Left renal pelvis (tissue), 4 donors: Measurements from ENCODE around the gene IFIT1. TPM values are rescaled to one million over a fixed set of nuclear protein-coding genes. Genes with fewer than 3 reads are reported as not detected.
"Not testable (repeated sequence)": the region's sequence is repeated elsewhere in the genome, so short reads cannot be mapped to it uniquely, and the experiment has no call there.

Experiments
- DNase-seq, 4 donors: peaks; one replicate each; pipeline ENCODE4 v3.0.0-alpha.2; 2013; ENCODE audit warnings: low read depth in 4 of 4, low spot score in 3 of 4
- polyA plus RNA-seq, 4 donors: library from polyadenylated mRNA; unstranded; fragments of 120-200 nt; gene quantifications; one replicate each; pipeline ENCODE4 v1.2.1, GENCODE V29; 2013; ENCODE audit not compliant: insufficient read length in 4 of 4

Gene IFIT1
- polyA plus RNA-seq, 4 donors = 16.0 to 26.6 (median 19.8) TPM

DNA sequence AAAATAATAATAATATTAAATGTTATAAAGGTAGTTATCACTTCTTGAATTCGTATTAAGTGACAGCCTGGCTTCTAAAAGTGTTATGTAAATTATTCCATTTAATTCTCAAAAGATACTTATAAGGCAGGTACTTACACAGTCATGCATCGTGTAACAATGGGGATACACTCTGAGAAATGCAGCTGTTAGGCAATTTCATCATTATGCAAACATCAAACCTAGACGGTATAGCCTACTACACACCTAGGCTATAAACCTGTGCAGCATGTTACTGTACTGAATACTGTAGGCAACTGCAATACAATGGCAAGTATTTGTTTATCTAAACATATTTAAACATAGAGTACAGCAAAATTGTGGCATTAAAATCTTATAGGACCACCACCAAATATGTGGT is 1.5 kb downstream of the IFIT1 start:
- no peak for DNase-seq

DNA sequence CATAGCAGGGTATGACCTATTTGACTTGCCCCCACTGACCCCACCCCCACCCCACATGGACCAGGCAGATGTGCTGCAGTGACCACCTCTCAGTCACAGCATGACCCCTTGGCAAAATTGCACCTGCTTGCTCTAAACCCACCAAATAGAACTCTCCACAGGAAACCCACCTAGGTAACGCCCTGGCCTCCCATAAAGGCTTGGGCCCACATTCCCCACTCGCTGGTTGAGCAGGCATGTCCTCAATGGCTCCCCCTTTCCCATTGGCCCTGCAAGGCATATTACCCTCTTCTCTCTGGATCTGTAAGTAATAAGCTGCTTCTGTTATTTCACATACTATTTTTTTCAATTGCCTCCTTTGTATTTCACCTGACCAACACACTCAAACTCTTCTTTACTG is 2.7 kb downstream of the IFIT1 start:
- no peak for DNase-seq

DNA sequence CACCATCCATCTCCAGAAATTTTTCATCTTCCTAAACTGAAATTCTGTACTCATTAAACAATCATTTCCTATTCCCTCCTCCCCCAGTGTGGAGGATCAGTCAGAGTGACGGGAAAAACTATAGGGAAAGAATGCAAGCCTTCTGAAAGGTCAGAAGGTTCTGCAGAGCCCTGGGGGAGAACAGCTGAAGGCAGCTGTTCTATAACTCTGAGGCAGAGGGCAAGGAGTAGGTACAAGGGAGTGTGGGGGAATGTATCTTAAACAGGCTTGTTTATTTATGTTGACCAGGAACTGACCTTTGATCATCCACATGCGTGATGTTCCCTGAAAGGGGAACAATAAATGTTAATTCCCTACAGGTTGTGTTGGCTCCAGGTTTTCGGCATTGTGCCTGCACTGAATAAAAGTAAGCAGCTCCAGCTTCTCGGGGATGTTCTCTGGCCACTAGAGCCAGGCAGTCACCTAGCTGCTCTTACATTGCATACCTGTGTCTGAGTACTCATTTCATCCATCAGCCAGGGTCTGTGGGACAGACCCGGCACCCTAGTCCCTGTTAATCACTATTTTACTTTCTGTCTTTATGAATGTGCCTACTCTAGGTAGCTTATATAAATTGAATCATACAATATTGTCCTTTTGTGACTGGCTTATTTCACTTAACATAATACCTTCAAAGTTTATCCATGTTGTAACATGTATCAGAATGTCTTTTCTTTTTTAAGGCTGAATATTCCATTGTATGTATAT is 5.8 kb downstream of the IFIT1 start:
- no peak for DNase-seq

DNA sequence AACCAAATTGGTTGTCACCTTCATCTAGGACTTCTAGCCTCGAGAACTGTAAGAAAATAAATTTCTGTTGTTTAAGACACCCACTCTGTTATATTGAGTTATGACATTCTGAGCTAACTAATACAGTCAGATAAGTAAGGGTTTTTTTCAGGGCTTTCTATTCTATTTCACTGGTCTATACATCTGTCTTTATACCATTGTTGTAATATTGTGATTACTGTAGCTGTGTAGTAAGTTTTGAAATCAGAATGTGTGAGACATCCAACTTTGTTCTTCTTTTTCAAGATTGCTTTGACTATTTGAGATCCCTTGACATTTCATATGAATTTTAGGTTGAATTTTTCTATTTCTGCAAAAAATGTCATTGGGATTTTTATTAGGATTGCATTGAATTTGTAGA is 7.5 kb downstream of the IFIT1 start:
- no peak for DNase-seq

DNA sequence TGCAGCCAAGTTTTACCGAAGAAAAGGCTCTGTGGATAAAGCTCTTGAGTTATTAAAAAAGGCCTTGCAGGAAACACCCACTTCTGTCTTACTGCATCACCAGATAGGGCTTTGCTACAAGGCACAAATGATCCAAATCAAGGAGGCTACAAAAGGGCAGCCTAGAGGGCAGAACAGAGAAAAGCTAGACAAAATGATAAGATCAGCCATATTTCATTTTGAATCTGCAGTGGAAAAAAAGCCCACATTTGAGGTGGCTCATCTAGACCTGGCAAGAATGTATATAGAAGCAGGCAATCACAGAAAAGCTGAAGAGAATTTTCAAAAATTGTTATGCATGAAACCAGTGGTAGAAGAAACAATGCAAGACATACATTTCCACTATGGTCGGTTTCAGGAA is 10.6 kb downstream of the IFIT1 start:
- no peak for DNase-seq

DNA sequence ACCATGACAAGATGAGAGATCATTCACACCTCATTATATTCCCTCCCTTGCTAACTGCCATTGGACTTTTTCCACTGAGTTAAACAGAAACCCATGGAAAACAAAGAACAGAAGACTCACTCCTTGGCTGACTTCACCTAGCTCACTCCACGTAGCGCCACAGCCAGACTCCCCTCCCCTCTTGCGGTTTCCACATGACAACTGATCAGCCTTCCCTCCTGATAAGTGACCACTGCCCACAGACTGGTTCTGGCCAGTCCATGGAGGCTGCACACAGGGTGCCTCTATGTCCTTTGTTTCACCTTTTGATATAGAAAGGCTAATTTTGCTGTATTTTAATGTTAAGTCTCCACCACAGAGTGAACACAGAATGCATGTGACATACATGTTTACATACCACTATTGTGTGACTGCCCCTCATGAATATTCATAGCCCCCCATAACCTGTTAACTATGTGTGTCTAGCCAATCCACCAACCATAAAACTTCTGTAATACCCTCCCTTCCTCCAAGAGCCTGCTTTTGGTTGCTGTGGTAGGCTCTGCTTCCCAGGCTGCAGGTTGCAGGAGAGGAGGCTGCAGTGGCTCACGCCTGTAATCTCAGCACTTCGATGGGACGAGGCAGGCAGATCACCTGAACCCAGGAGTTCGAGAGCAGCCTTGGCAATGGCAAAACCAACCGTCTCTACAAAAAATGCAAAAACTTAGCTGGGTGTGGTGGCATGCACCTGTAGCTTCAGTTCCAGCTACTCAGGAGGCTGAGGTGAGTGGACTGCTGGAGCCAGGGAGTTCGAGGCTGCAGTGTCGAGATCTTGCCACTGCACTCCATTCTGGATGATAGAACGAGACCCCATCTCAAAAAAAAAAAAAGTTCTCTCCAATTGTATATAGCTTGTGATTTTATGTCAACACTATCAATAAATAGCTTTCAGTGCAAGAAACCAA is 12.0 kb downstream of the IFIT1 start:
- no peak for DNase-seq

DNA sequence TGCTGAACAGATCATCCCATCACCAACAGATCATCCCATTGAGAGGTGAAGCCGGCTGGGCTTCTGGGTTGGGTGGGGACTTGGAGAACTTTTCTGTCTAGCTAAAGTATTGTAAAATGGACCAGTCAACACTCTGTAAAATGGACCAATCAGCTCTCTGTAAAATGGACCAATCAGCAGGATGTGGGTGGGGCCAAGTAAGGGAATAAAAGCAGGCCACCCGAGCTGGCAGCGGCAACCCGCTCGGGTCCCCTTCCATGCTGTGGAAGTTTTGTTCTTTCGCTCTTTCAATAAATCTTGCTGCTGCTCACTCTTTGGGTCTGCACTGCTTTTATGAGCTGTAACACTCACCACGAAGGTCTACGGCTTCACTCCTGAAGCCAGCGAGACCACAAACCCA is 13.8 kb downstream of the IFIT1 start:
- DNase-seq = not testable (repeated sequence)

DNA sequence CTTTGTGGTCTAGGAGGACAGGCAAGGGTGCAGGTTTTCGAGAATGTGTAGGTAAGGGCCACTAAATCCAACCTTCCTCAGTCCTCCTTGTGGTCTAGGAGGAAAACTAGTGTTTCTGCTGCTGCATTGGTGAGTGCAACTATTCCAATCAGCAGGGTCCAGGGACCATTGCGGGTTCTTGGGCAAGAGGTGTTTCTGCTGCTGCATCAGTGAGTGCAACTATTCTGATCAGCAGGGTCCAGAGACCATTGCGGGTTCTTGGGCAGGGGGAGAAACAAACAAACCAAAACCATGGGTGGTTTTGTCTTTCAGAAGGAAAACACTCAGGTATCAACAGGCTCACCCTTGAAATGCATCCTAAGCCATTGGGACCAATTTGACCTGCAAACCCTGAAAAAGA is 15.4 kb downstream of the IFIT1 start:
- not testable (repeated sequence) for DNase-seq

DNA sequence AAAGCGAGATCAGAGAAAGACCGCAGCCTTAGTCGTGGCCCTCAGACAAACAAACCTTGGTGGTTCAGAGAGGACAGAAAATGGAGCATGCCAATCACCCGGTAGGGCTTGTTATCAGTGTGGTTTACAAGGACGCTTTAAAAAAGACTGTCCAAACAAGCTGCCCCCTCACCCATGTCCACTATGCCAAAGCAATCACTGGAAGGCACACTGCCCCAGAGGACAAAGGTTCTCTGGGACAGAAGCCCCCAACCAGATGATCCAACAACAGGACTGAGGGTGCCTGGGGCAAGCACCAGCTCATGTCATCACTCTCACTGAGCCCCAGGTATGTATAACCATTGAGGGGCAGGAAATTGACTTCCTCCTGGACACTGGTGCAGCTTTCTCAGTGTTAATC is 16.9 kb downstream of the IFIT1 start:
- not testable (repeated sequence) for DNase-seq

DNA sequence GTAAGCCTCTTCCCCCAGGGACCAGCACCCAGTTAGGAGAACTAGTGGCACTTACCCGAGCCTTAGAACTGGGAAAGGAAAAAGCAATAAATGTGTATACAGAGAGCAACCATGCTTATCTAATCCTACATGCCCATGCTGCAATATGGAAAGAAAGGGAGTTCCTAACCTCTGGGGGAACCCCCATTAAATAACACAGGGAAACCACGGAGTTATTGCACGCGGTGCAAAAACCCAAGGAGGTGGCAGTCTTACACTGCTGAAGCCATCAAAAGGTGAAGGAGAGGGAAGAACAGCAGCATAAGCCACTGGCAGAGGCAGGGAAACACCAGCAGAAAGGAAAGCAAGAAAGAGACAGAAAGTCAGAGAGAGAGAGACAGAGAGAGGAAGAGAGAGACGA is 18.1 kb downstream of the IFIT1 start:
- not testable (repeated sequence) for DNase-seq

DNA sequence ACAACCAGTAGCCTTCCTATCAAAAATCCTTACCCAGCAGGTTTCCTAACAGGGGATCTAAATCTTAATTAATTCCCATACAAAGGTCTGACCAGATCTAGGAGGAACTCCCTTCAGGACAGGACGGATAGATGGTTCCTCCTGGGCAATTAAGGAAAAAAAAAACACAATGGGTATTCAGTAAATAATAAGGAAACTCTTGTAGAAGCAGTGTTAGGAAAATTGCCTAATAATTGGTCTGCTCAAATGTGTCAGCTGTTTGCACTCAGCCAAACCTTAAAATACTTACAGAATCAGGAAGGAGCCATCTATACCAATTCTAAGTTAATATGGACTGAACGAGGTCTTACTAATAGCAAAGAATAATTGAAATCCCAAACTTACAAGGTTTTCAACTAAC is 18.7 kb downstream of the IFIT1 start:
- DNase-seq = not testable (repeated sequence)

DNA sequence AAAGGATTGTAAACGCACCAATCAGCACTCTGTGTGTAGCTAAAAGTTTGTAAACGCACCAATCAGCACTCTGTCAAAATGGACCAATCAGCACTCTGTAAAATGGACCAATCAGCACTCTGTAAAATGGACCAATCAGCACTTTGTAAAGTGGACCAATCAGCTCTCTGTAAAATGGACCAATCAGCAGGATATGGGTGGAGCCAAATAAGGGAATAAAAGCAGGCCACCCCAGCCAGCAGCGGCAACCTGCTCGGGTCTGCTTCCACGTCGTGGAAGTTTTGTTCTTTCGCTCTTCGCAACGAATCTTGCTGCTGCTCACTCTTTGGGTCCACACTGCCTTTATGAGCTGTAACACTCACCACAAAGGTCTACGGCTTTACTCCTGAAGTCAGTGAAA is 19.9 kb downstream of the IFIT1 start:
- not testable (repeated sequence) for DNase-seq

DNA sequence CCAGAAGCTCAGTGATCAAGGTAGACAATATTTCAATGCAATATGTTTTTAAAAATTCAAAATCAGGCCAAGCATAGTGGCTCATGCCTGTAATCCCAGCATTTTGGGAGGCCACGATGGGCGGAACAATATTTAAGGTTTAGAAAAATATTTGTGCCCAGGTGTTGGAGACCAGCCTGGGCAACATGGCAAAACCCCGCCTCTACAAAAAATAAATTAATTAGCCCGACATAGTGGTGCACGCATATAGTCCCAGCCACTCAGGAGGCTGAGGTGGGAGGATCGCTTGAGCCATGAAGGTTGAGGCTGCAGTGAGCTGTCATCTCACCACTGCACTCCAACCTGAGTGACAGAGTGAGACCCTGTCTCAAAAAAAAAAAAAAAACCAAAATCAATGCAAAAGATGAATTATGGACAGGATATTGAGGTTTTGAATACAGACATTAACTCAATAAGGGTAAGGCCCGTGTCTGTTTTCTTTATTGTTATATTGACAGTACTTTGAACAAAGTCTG is 21.0 kb downstream of the IFIT1 start:
- DNase-seq = no peak

DNA sequence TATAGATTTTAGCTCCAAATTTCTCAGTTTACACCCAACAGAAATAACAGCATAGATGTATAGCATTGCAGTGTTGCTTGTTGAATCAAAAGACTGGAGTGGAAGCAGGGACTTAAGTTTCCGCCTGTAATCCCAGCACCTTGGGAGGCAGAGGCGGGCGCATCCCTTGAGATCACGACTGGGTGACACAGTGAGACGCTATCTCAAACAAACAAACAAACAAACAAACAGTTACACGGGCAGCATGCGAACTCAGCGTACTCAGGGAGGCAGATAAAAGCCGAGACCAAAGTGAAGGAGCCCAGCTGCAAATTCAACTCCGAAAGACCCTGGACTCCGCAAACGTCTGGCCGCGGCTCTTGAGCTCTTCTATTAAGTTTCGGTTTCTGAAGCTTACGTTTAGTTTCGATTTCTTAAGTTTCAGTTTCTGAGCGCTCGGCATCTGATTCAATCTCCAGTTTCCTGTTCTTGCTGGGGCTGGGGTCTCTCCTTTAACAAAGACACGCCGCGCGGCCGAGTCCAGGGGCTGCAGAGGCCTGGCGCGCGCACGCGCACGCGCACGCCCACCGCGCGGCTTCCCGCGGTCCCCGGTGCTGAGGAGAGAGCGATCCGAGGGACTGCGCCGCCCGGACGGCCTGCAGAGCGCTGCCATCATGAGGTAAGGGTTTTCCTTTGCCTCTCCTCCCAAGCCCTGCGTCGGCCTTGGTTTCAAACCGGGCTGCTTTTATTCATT is 21.9 kb downstream of the IFIT1 start, which contains the start of gene IFIT5:
Gene IFIT5, plus strand, starts transcription at position 423 of the 733 bp plus-strand sequence. Its CDS starts 231 bp downstream, at position 654.
- DNase-seq = peak in 2 of 4 donors; percentile 75 to 78

DNA sequence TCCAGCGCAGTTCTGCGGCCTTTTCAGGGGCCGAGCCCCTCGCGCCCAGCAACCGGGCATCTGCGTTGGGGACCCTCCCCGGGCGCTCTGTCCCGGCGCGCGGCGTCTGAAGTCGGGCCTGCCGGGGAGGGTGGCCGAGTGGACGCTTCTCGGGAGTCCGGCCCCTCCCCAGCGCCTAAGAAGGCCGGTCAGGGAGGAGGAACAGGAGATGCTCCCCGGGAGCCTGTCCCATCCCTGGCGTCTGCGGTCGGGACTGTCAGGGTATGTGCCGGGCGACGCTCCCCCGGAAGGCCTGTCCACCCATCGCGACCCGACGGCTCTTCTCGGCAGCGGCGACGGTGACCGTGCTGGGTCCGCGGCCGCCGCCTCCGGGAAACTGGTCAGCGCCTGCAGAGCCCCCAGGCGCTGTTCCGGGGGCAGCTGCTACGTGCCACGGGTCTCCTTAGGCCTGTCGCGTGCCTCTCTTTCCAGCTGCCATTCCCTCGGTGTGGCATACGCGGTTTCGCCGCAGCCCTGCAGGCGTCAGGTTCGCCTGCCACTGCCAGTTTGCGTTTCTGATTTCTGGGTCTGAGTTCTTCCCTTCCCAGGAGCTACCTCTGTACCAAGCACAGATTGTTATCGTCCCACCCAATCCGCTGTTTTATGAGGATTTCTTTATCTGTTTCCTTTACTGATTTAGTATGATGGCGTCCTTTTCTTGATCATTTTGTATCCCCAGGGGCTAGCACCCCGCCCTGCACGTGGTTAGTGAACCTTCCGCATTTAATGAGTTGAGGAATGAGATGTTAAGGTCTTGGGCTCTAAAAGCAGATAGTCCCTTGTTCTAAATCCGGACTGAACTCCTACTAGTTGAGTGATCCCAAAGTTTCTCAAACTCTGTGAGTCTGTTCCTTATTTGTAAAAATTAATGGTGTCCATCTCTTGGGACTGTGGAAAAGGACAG is 22.7 kb downstream of the IFIT1 start:
- no peak for DNase-seq

DNA sequence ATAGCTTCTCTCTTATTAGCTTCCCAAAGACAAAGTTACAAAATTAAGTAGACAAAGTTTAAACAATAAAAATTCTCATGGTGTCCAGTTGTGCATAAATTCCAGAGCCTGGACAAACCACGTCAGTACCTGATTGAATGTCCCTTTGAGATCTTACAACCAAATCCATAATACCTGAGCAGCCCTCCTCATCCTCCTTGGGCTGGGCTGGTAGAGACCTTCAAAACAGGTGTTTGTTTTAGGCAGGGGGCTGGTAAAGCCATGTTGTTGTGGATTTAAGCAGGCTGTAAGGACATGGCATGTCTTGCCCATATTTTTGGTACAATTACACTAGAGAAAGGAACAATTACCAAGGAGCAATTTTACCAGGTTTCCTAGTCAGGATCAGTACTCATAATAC is 24.0 kb downstream of the IFIT1 start:
- DNase-seq = no peak

DNA sequence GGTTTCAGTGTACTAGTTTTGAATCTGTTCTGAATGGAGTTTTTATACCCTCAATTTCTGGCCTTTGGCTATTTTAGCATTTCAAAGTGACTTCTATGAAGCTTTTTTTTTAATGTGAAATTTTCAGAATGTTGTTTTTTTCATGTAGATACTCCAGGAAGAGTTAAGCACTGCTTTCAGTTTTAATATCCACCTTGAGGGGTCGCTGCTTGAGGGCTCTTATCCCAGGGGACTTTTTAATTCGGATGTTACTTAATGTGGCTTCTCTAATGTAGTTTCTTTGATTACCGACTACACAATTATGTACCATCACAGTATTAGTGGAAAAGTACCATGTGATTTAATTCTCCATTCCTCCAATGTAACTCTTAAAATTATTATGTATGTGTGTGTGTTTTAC is 27.1 kb downstream of the IFIT1 start:
- no peak for DNase-seq

DNA sequence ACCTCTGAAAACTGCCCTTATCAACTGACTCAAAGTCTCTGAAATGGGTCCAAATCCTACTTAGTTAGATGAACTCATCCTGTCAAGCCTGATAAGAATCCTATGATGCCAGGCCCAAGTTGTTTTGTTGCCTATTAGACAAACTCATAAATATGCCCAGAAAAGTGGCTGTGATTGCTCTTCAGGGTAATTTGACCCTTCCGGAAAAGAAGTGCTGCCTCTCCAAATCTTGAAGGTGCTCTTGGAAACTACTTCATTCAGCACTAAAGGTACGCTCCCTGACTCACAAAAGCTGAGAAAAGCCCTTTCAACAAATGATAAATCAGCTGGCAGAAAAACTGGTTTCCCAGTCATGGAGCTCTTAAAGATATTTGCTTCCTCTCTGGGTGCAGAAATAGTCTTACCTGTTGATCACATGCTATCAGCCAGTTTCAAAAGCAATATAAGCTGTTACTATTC is 28.6 kb downstream of the IFIT1 start:
- no peak for DNase-seq

DNA sequence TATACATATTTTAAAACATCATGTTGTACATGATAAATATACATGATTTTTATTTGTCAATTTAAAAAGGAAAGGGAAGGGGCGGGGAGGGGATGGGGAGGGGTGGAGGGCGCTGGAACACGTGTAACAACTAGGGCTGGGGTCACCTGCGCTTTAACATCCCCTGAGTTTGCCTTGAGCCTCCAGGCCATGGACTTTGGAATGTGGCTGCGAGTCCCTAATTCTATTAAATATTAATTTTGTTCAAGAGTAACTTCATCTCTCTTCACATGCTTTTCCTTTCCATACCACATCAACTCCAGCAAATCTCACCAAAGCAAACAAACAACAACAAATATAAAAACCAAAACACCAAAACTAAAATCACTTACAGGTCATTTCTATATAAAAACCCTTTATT is 32.6 kb downstream of the IFIT1 start:
- no peak for DNase-seq
